Ovary (tissue), 9 donors: Measurements from ENCODE around the gene DYNC2I2. TPM values are rescaled to one million over a fixed set of nuclear protein-coding genes. Genes with fewer than 3 reads are reported as not detected.

ENCODE experiments used
- DNase-seq, 5 donors: peaks; one replicate each; pipeline ENCODE4 v3.0.0-alpha.2; 2019 to 2020
- H3K27ac ChIP-seq, 2 donors: fragments of 200-600 bp; one replicate each; pipeline versions ENCODE4 v1.5.1 to v1.8.0; 2019 to 2022
- H3K27me3 ChIP-seq: fragments of 200-600 bp; one replicate; pipeline ENCODE4 v1.8.0; 2022
- H3K36me3 ChIP-seq: fragments of 200-600 bp; sonication (generic); one replicate; pipeline ENCODE4 v1.5.1; 2019
- H3K4me1 ChIP-seq: one replicate; pipeline ENCODE4 v1.8.1; 2013; ENCODE audit warnings: mild to moderate bottlenecking, moderate library complexity; ENCODE audit not compliant: insufficient read depth
- H3K4me3 ChIP-seq: fragments of 200-600 bp; sonication (generic); one replicate; pipeline ENCODE4 v1.5.1; 2017
- H3K9me3 ChIP-seq, 2 donors: fragments of 200-600 bp in 1 of 2; sonication (generic) in 1 of 2; one replicate each; pipeline versions ENCODE4 v1.5.1 to v1.8.1; 2013 to 2019; ENCODE audit warnings: mild to moderate bottlenecking in 1 of 2, moderate library complexity in 1 of 2
- EP300 ChIP-seq: sonication (generic); formaldehyde crosslinking; IDR thresholded peaks from one replicate; pipeline ENCODE4 v1.6.1; 2017; ENCODE audit warnings: antibody characterized with exemption
- POLR2A ChIP-seq: fragments of 450-650 bp; IDR thresholded peaks from one replicate; pipeline ENCODE4 v1.6.1; 2017; ENCODE audit warnings: antibody characterized with exemption, mild to moderate bottlenecking, moderate library complexity
- WGBS, 3 donors: extraction: QIAGEN DNeasy Blood & Tissue Kit in 1 of 3; methylation state at CpG; one replicate each; pipeline versions ENCODE4 v1.1.5 to v1.1.7; 2013 to 2017; 5-methylcytosine and 5-hydroxymethylcytosine counted together
- intact Hi-C, 4 donors: fragments of 100-400 bp; cut with DNase I; formaldehyde crosslinking; loops; one replicate each; pipeline versions ENCODE4 v1.11.0 to v1.15.1; 2022 to 2023
- polyA plus RNA-seq, 2 donors: library from polyadenylated mRNA; stranded (reverse); fragments of 200-250 nt in 1 of 2; fragments of 350-450 nt in 1 of 2; fragmentation: Illumina TruSeq in 1 of 2; extraction: RNeasy Lipid Tissue Mini Kit (QIAGEN cat#74804) in 1 of 2; gene quantifications; one replicate each; pipeline ENCODE4 v1.2.3, GENCODE V29; 2013 to 2014
- total RNA-seq, 7 donors: library from RNA; depleted of rRNA in 2 of 7; stranded (reverse); fragments of >200 nt in 2 of 7; fragmentation: NEBNext Ultra II Directional in 3 of 7; extraction: Animal tissue kit (Norgen Biotek cat#: 25700) in 3 of 7; gene quantifications; one replicate each; pipeline versions ENCODE4 v1.1.0 to v1.2.4, GENCODE V29; 2016 to 2023
- TF ChIP-seq, protein P1 (sequence below), 3 donors: fragments of 450-650 bp in 2 of 3; fragments of 200-600 bp in 1 of 3; IDR thresholded peaks; one replicate each; pipeline versions ENCODE4 v1.5.1 to v1.8.0; 2016 to 2022; ENCODE audit warnings: antibody characterized with exemption in 3 of 3, mild to moderate bottlenecking in 1 of 3
- donor health status: DM: no; HTN: no; CAD: no; lungs with moderate emphysema.
- donor health status: DM: no; HTN: no; CAD: no.
- donor health status: Bipolar disorder and iron deficiency.
- donor health status: DM: yes; HTN: yes; CAD: no.
- donor health status: DM: no; HTN: no; CAD: no.
- donor health status: DM: yes; HTN: yes; CAD: no.

The DYNC2I2 gene
- total and polyA plus RNA-seq, 9 donors: 2.0 to 87.5 (median 25.8) TPM

DNA sequence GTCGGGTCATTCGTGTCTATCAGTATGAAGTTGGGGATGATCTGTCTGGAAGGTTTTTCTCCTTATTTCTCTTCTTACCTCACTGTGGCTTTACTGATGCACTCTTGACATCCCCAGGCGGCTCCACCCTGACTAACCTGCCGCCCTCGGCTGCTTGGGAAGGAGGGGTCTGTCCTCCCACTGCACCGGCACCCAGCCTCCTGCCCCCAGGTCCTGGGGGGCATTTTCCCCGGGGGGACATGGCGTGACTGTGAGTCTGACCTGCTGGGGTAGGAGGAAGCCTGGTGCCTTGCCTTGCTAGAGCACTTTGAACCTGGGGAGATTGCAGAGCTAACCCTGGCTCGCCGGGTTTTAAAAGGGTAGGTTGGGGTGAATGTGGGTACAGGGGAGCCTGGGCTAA is 27.5 kb downstream of the DYNC2I2 start:
- H3K27ac ChIP-seq: no peak overlapping the region

DNA sequence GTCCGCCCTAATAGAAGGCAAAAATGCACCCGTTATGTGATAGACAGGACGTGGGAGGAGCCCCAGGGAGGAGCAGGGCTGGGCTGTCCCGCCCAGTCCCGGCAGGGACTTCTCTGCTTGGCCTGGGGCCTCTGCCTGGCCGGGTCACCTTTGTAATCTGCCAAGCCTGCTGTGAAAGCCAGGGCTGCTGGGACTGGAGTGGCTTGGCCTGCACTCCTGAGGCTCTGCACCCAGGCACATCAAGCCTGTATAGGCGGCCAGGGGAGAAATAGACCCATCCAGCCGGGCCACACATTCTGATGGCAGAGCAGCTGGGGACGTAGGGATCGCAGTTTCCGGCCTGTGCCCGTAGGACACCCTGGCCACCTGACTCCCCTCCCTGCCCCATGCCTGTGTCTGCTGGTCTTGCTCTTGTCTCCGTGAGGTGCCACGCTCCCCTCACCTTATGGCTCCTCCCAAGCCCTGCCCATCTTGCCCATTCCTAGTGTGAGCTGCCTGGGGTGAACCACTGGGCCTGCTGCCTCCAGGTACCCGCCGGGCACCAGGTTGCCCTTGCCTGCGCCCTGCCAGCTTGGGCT is 28.1 kb downstream of the DYNC2I2 start:
- H3K36me3 ChIP-seq: no peaks in the 10 kb centered on the region
- WGBS, 3 donors: 65 to 78% (median 71%) methylated on average over 17 of the region's 17 CpGs

More for the DNA sequence above, 27.5 kb downstream of the DYNC2I2 start:
- peak in 1 of 5 donors; percentile 25 for DNase-seq
- TF ChIP-seq, protein P1, sequence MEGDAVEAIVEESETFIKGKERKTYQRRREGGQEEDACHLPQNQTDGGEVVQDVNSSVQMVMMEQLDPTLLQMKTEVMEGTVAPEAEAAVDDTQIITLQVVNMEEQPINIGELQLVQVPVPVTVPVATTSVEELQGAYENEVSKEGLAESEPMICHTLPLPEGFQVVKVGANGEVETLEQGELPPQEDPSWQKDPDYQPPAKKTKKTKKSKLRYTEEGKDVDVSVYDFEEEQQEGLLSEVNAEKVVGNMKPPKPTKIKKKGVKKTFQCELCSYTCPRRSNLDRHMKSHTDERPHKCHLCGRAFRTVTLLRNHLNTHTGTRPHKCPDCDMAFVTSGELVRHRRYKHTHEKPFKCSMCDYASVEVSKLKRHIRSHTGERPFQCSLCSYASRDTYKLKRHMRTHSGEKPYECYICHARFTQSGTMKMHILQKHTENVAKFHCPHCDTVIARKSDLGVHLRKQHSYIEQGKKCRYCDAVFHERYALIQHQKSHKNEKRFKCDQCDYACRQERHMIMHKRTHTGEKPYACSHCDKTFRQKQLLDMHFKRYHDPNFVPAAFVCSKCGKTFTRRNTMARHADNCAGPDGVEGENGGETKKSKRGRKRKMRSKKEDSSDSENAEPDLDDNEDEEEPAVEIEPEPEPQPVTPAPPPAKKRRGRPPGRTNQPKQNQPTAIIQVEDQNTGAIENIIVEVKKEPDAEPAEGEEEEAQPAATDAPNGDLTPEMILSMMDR (IDR thresholded peaks at IDR 0.05): no peak
- no peak for TF ChIP-seq POLR2A
- no peak for TF ChIP-seq EP300
- Histone ChIP-seq H3K9me3 (no peaks in the 10 kb centered on the region), H3K4me3 (no peak overlapping the region), H3K36me3 (no peaks in the 10 kb centered on the region), H3K4me1 (peaks cover 13% of the 10 kb centered on the region), H3K27me3 (no peaks in the 10 kb centered on the region)
- intact Hi-C loops: no loop called here
- WGBS, 3 donors: 84 to 90% (median 89%) methylated on average over 10 of the region's 10 CpGs

DNA sequence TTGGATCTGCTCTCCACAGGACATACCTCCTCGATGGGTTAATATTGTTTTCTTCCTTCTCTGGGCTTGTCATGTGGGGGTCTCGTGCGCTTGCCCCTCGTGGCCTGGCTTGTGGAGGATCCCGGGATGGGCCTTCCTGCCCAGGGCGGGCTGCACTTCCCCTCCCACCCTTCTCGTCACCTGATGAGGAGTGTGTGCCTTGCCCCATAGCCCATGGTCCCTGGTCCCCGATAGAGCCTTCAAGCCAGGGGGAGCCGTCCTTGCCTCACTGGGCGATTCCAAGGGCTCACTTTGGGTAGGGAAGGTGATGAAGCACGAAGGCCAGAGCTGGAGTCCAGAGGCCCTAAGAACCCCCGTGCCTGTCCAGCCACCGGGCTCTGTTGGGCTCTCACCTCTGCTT is 28.7 kb downstream of the DYNC2I2 start:
- Histone ChIP-seq H3K27me3 (no peaks in the 10 kb centered on the region), H3K27ac (no peak overlapping the region), H3K4me3 (no peak overlapping the region), H3K4me1 (peaks cover 13% of the 10 kb centered on the region), H3K36me3 (no peaks in the 10 kb centered on the region), H3K9me3 (no peaks in the 10 kb centered on the region)
- DNase-seq: peak in 1 of 5 donors; percentile 36
- intact Hi-C loops: no loop called here
- TF ChIP-seq POLR2A: no peak
- TF ChIP-seq, protein P1 (IDR thresholded peaks at IDR 0.05): no peak
- TF ChIP-seq EP300: no peak
- WGBS, 3 donors: 73 to 75% (median 74%) methylated on average over 13 of the region's 13 CpGs

More for the DNA sequence above, 28.1 kb downstream of the DYNC2I2 start:
- H3K4me1 ChIP-seq: peaks cover 13% of the 10 kb centered on the region
- no peaks in the 10 kb centered on the region for H3K27me3 ChIP-seq
- no peaks in the 10 kb centered on the region for H3K9me3 ChIP-seq
- peak in 1 of 5 donors; percentile 49 for DNase-seq
- no peak overlapping the region for H3K4me3 ChIP-seq
- intact Hi-C loops: no loop called here
- no peak overlapping the region for H3K27ac ChIP-seq
- no peak for TF ChIP-seq POLR2A
- TF ChIP-seq, protein P1 (IDR thresholded peaks at IDR 0.05): no peak

DNA sequence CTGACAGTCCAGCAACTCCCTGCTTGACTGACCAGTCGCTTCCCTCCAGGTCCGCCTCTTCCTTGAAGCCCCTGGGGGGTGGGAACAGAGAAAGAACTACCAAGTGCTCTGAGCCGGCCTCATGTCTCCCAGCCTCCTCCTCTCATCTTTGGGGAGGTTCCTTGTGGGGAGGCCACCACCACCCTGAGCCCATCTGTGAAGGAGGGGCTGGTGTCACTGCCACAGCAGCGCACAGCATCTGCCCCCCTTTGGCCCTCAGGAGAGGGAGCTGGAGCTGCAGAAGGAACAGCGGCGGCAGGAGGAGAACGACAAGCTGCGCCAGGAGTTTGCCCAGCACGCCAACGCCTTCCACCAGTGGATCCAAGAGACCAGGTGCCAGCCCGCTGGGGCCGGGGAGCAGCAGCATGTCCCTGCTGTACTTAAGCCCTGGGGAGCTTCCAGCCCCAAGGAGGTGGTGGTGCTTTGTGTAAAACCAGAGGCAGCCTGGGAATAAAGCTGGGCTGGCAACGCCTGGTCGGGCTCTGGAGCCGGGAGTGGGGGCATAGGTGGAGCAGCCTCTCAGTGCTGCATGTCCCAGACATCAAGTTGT is 29.4 kb downstream of the DYNC2I2 start:
- intact Hi-C loops: no loop called here
- Histone ChIP-seq H3K4me3 (no peak overlapping the region), H3K4me1 (peaks cover 13% of the 10 kb centered on the region), H3K27ac (no peak overlapping the region), H3K9me3 (no peaks in the 10 kb centered on the region), H3K36me3 (no peaks in the 10 kb centered on the region), H3K27me3 (no peaks in the 10 kb centered on the region)
- DNase-seq: peak in 1 of 5 donors; percentile 37
- WGBS, 3 donors: 91 to 94% (median 92%) methylated on average over 15 of the region's 15 CpGs
- no peak for TF ChIP-seq POLR2A
- TF ChIP-seq, protein P1 (IDR thresholded peaks at IDR 0.05): no peak
- TF ChIP-seq EP300: no peak
